SHP77 treated with DMSO at 0.1 percent for 48 hours (cell line): ENCODE measurements around the gene COQ7.

Experiments
- DNase-seq: peaks from one replicate; lab custom pipeline; 2025; lab: John Stamatoyannopoulos, UW

The COQ7 gene

DNA sequence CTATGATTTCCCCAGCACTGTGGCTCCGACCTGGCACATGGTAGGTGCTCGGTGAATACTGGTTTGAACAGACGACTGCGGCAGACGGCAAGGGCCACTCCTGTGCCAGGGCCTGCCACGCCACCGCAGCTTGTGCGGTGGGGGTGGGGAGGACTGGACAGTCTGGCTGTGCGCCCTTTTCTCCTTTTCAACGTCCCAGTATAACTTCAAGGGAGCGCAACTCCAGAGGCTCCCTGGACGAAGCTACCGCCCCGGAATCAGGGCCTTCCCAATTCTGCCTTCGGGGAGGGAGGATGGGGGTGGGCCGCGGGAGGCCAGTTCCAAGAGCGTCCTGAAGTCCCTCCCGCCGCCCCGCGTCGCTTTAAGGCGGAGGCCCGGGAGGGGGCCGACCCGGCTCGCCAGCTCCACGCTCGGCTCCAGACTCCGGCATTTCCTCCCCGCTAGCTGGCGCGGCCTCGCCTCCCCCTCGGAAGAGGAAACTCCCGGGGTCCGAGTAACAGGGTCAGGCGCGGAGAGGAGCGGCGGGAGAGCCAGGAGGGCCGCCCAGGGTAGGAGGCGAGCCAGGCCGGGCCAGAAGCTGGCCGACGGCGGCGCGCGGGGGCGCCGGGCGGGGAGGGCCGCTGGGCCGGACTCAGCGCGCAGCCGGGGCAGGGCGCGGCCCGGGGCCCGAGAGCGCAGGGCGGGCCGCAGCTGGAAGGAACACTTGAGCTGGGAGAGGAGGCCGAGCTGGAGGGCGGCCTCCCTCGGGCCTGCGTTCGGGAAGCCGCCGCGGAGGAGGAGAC is 46.4 kb downstream of the COQ7 start, which contains the start of gene ITPRIPL2:
ITPRIPL2 (plus strand) TSS at position 388 of the 782 bp plus-strand sequence. CDS start 498 bp downstream, outside the sequence.
- DNase-seq = no peak

DNA sequence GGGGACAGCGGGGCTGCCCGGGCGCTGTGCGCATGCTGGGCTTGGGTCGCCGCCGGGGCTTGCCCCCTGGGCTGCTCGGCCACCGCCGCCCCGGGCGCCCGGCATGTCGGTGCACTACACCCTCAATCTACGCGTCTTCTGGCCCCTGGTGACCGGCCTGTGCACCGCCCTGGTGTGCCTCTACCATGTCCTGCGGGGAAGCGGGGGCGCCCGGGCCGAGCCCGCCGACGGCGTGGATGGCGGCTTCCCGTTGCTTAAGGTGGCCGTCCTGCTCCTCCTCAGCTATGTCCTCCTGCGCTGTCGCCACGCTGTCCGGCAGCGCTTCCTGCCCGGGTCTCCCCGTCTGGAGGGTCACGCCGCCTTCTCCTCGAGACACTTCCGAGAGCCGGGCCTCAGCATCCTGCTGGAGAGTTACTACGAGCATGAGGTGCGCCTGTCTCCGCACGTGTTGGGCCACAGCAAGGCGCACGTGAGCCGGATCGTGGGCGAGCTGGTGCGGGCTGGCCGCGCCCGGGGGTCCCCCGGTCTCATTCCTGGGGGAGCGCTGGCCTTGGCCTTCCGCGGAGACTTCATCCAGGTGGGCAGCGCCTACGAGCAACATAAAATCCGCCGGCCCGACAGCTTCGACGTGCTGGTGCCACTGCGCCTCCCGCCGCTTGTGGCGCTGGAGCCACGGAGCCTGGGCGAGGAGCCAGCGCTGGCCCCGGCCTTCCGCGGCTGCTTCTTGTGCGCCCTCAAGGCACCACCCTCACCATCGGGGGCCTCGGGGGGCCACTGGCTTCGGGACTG is 47.1 kb downstream of the COQ7 start:
- DNase-seq = no peak

DNA sequence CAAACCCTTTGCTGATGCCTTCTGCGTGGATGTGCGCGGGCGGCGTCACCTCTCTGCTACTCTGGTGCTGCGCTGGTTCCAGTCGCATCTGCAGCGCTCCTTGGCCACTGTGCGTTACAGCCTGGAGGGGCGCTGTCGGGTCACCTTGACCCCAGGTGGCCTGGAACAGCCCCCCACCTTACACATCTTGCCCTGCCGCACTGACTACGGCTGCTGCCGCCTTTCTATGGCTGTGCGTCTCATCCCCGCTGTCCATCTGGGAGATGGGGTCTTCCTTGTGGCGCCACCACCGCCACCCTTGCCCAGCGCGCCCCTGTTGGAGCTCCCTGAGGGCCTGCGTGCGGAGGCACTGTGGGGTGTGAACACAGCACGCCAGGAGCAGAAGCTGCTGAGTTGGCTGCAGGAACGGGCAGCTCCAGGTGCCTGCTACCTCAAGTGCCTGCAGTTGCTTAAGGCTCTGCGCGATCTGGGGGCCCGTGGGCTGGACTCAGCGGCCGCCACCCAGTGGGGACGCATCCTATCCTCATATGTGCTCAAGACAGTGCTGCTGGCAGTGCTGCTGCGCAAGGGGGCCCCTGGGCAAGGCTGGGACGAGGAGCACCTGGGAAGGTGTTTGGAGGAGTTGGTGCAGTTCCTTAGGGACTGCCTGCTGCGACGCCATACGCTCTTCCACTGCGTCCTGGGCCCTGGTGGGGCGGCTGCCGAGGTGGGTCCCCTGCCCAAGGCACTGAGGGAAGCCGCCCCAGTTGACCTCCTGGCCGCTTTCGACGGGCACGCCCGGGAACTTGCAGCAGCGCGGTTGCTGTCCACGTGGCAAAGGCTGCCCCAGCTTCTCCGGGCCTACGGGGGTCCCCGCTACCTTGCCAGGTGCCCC is 48.0 kb downstream of the COQ7 start:
- DNase-seq = no peak

DNA sequence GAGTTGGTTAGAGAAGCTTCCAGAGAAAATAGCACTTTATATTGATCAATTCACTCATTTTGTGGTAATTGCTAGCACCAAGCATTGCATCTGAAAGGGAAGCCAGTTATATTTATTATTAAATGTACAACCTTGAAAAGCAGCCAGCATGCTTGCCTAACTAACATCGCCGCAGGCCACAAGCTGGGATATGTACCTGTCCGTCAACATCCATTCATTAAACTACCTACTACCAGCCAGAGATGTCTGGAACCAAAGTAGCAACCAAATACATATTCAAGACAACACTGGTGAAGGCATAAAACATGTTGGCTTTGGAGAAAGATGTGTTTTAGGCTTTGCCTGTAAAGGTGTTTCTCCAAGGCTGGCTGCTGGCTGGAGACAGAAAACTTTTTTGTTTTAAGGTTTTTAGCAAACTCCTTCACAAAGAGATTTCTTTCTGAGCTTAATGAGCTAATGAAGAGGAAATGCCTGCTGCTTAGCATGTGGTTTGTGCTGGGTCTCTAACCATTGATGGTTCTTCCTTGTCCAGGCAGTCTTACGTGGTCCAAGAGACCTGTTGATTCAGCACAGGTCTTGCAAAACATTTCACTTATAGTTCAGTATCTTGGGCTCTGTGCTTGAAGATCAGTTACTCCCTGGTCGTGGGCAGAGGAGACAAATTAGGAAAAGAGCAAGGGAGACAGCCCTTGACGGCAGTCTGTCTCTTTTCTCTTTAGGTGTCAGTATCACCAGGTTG is 49.5 kb downstream of the COQ7 start:
- DNase-seq = no peak

DNA sequence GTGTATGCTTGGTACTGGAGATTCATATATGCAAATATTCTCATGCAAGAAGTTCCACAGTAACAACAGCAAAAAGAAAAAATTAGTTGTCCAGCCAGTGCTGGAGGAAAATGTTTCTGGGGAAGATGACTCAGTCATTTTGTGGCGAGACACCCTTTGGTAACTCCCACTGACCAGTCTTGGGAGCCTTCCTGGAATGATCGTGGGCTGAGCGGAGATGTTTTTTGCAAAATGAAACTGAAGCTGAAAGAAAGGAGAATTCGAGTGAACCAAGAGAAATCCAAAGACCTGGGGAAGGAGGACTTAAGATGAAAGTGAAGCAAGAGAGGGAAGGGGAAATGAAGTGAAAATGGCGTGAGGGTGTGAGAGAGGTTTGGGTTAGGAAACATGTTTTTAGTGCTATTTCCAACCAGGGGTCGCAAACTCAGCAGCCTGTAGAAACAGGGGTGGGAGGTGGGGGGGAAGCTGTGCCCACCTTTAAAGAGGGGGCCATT is 51.6 kb downstream of the COQ7 start:
- DNase-seq = no peak

DNA sequence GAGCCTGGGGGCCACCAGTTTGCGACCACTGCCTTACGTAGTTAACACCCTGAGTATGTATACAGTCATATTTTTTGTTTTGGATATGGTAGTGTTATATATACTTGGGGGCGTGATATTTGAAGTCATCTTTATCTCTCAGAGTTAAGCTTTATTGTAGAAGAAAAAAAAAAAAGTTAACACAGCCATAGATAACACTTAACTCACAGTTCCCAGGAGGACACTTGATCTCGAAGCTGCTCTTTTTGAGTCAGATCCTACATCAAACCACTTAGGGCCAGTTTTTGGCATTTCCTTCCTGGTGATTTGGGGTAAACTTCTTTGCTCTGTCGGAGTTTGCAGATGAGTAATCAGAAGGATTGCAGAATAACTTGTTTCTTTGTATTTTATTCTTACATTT is 52.1 kb downstream of the COQ7 start:
- no peak for DNase-seq

DNA sequence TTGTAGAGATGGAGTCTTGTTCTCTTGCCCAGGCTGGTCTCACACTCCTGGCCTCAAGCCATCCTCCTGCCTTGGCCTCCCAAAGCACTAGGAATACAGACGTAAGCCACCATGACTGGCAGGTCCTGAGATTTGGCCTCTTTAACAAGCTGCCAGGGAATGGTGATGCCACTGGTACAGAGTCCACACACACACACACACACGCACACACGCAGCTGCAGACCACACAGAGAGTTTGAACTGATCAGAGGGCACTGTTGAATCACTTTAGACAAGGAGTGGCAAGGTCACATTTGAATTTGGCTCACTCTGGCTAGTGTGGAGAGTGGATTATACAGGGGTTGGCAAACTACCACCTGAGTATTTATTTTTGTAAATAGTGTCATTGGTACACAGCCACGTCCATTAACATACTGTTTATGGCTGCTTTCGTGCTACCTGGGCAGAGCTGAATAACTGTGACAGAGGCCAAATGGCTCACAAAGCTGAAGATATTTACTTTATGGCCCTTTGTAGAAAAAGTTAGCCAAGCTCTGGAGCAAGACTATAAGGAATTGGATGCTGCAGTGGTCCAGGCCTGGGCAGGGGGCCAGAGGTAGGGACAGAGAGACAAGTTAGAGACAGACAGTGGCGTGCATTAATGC is 56.2 kb downstream of the COQ7 start:
- DNase-seq = no peak

DNA sequence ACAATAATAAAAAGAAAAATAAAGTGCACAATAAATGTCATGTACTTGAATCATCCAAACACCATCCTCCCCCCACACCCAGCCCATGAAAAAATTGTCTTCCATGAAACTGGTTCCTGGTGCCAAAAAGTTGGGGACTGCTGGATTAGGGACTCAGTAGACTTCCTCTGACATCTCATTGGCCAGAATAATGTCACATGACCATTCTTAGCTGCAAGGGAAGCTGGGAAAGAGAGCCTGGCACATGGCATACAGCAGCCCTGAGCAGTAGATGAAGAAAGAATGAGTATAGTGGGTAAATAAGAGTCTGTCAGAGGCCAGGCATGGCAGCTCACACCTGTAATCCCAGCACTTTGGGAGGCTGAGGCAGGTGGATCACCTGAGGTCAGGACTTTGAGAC is 58.9 kb downstream of the COQ7 start:
- DNase-seq = no peak

DNA sequence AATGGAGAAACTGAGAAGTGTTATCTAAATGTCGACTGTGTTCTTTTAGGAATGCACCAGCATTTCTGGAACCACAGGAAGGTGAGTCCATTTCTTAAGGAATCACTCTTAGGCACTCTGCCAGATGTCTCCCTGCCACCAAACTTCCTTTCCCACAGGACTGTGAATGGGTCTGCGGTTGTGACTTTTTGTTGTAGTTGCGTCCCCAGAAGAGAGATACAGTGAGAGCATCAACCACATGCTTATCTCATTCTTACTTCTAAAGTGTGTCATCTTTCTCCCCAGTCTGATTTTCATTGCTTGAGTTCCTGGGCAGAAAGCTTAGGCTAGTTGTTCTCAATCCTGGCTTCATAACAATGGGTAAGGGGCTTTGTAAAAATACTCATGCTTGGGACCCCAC is 59.8 kb downstream of the COQ7 start:
- no peak for DNase-seq

DNA sequence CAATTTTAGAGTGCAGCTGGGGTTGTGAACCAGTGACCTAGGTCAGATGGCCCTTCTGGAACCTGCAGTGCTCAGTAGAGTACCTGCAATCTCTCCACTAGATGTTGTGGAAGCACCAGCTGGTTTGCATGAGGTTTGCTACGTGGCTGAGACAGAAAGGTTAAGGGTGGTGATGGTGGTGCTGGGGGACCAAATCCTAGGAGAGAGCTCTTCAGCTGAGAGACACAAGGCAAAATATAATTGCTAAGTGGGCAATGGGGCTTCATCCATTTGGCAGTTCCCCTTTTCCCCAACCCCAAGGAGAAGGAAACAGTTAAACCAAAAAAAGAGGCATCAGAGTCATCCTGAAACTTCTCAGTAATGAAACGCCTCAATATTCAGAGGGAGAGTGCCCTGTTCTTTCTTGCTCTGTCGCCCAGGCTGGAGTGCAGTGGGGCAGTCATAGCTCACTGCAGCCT is 60.3 kb downstream of the COQ7 start:
- no peak for DNase-seq

DNA sequence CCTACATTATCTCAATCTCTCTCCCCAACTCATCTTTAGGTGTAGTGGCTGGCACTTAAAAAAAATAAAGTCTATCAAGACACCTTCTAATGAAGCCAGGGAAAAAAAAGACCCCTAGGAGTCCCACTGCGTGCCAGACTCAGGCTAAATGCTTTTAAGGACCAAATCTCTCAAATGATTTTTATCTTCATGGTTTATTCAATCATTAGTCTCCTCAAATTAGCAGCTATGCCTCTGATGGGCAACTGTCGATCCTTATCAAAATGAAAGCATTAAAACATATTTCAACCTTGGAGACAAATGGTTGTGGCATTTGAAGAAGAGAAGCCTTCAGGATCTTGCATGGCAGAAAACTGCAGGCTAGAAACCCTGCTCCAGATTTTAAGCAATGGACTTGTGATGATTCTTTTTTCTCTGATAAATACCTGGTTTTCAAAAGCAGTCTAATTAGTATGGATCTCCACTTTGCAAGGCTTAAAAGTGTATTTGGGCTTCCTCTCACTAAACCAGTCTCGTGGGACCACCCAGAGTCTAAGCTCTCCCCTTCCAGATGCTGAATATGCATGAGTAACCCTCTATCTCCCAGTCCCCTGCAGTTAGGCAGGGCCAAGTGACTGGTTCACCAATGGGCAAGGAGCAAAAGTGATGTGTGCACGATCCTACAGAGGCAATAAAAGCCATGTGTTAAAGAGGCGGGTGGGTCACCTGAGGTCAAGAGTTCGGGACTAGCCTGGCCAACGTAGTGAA is 61.2 kb downstream of the COQ7 start:
- DNase-seq = no peak
